Middle frontal gyrus (tissue), 1 donor: Measurements from ENCODE around the gene C6orf89.

ENCODE experiments used
- DNase-seq: peaks from one replicate; pipeline ENCODE4 v3.0.0-alpha.2; 2015; ENCODE audit warnings: low spot score; ENCODE audit errors: extremely low spot score

Gene C6orf89

DNA sequence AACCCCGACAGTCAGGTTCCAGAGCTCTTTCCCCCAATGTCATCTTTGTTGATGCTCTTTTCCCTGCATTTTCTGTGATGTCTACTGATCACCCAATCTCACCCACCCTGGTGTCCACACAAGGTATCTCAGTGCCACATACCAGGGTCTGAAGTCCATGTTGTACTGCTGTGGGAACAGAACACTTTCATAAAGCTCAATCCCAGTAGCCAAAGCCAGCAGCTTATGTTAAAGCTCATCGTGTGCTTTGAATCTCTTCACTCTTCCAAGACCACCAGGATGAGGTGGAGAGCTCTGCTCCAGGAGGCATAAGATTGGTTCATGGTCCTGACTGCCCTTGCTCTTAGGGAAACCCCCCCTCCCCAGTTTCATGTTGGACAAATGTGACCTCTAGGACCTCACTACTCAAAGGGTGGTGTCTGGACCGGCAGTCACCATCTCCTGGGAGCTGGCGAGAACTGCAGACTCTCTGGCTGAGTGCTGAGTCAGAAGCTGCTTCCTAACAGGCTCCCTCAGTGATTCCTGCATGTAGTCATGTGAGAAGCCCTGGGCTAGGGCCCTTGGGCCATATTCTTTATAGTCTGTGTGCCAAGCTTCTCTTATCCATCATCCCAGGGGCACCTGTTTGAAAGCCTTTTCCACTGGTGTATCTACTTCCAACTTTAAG is 33.1 kb upstream of the C6orf89 start:
- no peak for DNase-seq

DNA sequence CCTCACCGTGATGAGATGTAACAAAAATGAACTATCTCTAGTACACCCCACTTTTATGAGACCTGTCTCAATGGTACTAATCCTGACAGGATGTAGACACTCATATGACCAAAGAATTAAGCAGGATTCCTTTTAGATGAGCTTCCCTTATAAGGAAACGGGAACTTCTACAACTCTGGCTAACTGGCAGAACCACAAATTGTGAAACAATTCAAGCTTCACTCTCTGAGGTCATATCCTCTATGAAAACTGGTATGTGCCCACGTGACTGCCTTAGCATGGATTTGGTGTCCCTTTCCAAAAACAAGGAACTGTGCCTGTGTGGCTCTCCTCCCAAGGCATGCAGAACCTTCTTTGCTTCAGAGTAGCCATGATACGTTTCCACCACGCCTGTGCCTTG is 32.4 kb upstream of the C6orf89 start:
- no peak for DNase-seq

DNA sequence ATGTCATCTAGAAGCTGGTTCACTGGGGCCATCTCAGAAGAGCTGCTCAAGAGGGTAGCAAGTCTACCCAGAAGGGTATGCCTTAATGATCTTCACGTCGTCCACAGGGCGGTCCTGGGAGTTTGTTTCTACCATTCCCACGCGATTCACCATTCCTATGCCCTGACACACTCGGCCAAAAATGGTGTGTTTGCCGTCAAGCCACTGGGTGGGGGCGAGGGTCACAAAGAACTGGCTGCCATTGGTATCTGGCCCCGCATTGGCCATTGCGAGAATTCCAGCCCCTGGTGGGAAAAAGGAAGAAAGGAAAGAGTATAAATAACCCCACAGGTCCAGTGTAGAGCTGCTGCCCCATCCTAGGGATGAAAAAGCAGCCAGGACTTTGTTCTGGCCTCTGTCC is 30.0 kb upstream of the C6orf89 start:
- DNase-seq = no peak

DNA sequence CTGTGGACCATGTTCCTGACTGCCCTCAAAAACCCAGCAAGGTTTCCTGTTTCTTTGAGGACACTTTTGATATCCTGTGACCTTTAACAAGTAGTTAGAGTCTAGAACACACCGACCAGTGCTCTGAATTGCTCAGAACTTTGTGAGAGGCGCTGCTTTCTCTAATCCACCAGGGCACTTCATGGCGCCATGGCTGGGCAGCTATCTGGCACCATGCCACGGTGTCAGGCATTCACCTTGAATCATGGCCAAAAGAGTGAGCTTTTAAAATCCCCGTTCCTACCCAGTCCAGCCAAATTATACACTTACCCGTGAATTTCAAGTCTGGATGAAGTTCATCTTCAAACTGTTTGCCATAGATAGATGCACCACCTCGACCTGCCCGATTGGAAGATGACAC is 29.5 kb upstream of the C6orf89 start:
- DNase-seq = no peak

DNA sequence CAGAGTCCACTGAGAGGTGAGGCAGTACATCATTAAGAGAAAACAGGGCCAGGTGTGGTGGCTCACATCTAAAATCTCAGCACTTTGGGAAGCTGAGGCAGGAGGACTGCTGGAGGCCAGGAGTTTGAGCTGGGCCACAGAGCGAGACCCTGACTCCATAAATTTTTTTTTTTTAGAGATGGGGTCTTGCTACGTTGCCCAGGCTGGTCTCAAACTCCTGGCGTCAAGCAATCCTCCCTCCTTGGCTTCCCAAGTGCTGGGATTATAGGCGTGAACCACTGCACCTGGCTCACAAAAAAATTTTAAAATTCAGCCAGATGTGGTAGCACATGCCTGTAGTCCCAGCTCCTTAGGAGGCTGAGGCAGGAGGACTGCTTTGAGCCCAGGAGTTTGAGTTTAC is 28.4 kb upstream of the C6orf89 start:
- no peak for DNase-seq

DNA sequence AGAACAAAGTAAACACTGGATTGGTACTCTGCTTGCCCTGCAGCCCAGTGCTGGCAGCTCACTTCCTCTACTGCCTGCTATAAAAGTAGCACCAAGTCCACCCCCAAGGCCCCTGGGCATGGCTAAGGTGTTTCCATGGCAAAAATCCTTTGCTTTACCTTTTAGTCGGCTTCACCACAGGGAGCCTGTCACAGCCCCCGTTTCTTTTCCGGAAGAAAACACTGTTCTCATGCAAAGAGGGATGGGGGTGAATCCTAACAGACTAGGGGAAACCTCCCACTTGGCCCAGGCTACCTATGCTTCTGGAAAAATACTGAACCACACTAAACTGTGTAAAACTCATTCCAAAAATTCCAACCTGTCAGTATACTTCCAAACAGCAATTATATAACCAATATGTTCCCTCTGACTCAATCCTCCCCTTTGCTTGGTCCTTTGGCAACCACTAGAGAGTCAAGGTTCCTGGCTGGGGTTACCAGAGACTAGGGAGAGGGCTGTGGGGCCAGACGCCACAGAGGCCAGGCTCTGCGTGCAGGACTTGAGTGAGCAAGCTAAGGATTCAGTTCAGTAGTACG is 27.3 kb upstream of the C6orf89 start:
- DNase-seq = no peak

DNA sequence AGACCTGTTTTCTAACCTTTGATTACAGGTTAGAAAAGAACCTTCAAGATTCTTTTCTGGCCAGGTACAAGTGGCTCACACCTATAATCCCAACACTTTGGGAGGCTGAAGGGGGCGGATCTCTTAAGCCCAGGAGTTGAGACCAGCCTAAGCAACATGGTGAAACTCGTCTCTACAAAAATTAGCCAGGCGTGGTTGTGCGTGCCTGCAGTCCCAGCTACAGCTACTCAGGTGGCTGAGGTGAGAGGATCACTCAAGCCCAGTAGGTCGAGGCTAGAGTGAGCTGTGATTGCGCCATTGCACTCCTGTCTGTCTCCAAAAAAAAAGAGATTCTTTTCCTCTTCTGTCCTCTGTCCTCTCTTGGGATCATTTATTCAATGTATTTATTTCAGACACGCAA is 25.6 kb upstream of the C6orf89 start:
- no peak for DNase-seq

DNA sequence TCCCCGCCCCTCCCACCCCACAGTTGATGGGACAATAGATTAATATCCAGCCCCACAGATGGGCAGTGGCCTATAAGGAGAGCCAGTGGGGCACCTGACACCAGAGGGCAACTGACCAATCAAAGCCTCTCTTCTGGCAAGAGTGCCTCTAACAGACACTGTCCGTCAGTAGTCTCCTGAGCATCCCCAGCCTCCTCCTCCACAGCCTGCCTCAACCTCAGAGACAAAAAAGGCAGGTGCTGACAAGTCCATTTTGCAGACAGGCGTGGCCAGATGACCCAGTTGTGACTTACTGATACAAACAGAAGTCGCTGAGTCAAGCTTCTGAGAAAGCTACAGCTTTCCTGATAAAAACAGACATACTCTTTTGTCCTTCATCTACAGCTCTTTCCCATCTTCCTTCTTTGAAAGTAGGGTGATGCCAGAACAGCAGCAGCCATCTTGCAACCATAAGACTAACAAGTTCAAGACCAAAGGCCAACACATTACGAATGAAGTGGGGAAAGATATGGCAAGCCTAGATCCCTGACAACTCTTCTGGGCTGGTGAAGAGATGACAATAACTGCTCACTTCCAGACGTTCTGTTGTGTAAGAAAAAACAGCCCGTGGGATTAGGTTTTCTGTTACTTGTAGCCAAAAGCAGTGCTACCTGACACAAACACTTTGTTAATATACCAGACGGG is 23.4 kb upstream of the C6orf89 start:
- DNase-seq = no peak

DNA sequence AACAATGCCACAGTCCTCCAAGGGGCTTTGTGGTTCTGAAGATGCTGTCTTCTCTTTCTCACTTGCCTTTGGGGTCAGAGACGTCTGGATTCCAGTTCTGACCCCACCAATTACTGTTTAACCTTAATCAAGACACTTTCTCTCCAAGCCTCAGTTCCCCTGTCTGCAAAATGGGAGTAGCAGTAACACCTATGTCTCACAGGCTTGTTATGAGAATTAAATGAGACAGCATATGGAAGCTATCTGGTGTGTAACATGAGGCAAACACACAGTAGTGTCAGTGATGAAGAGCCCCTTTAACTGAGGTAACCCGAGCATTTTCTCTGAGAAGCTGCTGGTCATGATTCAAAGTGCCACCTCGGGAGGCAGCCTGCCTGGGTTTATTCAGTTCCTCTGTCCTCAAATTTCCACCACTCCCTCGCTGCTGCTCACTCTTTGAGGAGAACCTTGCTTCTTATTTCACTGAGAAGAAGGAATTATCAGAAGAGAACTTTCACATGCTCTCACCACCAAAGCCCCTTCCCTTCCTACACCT is 22.8 kb upstream of the C6orf89 start:
- no peak for DNase-seq

DNA sequence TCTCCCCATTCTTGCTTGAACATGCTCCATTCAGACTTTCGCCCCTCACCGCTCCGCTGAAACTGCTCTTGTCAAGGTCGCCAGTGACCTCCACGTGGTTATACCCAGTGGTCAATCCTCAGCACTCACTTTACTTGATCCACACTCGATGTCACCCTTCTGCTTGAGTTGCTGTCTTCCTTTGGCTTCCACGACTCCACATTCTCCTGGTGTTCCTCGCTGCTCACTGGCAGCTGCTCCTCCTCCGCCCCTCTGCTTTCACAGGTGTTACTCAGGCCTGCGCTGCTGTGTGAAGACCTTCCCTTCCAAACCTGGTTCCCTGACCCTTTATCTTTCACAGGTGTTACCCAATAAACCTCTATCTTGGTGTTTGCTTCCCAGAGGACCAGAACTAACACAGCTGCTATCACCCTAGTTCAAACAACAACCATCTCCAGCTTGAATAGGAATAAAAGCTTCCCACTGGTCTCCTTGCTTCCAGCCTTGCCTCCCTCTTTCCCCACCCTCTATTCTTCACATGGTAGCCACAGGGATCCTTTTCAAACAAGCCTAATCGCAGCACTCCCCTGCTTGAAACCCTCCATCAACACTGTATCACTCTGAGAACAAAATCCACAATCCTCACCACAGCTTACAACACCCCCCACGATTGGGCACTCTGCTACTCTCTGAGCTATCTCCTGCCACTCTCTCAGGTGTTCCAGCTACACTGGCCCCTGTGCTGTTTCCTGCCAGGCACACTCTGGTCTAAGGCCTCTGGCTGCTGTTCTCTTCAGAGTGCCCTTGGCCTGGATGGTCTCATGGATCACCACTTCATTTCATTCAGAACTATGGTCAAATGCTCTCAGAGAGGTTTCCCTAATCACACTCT is 21.8 kb upstream of the C6orf89 start:
- no peak for DNase-seq

DNA sequence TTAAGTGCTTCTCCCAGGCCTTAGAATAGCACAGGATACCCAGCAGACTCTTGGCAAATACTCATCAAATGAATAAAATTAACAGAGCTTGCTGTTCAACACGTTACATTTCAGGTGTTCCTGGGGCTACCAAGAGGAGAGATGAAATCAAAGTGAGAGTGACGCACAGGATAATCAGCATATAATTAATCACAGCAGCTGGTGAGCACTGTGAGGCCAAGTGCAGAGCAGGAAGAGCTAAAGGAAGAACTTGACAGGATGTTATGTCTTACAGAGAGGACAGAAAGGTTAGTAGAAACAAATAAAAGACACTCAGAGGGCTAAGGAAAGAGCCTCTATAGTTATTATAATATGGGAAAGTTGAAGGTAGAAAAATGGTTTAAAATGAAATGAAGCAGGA is 19.9 kb upstream of the C6orf89 start:
- no peak for DNase-seq

DNA sequence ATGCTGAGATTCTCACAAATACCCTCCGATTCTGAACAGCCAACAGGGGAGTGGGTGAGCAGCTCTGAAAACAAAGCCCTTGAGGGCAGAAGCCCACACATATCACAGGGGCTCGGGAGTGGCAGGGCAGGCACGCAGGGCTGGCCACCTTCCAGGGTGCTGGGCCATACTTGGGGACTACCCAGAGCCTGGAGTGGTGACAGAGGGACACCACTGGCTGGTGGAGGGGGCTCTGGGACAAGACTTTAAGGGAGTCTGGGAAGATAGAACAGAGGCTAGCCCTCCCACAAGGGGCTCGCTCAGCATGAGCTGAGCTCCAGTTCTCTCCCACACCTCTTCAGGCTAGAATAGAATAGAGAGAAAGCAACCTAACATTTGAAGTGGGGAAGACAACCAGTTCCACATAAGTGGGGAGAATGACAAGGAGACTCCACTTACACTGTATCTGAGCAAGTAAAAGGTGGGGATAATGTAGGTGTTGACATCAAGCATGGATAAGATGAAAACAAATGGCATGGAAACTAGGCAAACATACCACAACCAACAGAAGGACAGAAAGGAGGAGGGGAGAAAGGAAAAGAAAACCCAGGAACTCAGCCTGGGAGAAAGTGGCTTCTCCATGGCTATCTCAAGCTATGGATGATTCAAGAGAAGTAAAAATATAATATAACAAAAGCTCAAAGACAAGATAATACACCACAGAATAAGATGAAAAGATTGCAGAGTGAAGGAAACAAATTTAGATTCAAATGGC is 18.1 kb upstream of the C6orf89 start:
- DNase-seq = no peak

DNA sequence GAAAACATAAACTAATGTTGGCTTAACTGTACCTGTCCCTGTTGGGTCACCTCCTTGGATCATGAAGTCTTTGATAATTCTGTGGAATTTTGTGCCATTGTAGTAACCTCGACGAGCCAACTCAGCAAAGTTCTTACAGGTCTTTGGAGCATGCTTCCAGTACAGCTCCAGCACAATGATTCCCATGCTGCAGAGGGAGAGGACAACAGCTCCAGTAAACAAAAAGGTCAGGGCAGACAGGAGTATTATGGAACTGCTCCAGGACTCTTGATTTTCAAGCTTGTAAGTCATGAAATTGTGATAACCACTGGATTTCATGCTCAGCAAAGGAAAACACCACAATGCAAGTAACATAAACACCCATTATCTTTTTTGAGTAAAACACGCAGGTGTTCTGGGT is 14.1 kb upstream of the C6orf89 start:
- DNase-seq = no peak

DNA sequence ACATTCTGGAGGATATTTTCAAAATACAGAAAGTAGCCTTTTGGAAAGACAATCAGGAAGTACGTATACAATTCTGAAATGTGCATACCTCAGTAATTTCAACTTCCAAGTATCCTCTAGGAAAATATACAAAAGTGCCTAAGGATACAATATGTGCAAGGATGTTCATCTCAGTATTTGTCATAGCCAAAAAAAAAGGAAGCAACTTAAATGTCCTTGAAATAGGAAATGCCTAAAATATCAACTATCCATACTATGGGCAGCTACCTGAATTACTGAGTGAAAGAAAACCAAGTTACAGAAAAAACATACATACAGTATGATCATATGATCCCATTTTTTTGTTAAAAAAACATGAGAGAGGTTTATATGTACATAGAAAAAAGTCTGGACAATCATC is 12.6 kb upstream of the C6orf89 start:
- no peak for DNase-seq

DNA sequence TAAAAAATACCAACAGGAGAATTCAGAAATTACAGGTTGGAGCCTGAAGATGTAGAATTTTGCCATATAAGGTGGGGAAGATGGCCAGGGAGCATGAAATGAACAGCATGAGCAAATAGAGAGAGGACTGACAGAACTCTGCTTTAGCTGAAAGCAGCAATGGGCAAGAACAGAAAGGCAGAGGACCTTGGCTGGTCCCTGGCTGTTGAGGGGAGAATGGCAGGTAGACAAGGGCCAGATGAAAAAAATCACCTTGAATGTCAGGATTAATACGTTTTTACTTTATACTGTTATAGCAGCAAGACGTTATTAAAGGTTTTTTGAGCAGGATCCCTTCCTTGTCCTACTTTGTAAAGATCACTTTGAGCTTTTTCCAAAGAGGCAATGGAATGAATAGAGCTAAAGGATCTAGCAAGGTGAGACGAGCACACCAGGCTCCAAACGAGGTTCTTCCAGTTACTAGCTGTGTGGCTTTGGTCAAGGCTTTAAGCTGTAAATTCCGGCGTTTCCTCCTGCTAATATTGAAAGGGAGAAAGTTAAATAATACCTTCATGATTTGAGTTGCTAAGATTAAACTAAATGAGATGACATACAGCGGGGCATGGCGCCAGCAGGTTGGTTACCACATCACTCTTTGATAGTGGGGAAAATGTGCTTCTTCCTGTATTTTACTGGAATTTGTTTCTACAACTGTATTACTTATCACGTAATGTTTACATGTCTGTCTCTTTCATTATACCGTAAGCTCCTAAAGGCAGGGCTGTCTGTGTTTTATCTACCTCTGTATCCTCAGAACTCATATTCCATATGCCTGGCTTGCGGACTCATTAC is 11.9 kb upstream of the C6orf89 start:
- no peak for DNase-seq

DNA sequence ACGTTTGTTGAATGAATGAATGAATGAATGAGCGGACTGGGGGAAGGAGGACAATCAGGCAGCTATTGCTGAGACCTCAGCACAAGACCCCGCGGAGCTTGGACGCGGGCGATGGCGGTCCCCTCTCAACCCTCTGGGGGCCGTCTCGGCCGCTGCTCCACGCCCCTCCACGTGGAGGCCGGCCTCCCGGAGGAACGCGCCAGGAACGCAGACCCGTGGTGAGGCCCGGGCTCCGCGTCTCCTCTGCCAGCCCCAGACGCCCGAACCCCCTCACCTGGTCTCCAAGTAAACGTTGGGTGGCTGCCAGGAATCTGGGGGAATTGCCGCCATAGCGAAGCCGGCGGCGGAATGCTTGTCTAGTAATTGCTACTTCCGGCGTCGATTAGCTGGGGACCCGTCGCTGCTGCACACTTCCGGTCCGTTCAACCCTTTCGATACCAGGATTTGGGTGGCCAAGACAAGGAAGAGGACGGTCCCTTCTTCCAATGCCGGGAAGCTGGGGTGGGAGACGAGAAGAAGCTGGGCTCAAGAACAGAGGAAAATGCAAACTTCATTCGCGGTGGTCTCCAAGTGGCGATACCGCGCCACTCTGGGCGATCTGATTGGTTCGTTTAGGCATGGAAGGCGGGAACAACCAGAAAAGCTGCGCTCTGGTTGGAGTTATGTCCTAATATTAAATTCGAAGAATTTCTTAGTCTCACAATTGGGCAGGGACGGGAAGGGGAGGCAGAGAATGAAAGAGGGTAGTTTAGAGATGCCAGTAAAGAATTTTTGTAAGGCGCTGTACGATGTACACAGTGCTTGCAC is 11.1 kb upstream of the C6orf89 start, which contains the start of gene PPIL1:
Gene PPIL1, minus strand, starts transcription at position 361 of the 807 bp plus-strand sequence. Its CDS starts 31 bp downstream, at position 330.
- peak; percentile 62 for DNase-seq

DNA sequence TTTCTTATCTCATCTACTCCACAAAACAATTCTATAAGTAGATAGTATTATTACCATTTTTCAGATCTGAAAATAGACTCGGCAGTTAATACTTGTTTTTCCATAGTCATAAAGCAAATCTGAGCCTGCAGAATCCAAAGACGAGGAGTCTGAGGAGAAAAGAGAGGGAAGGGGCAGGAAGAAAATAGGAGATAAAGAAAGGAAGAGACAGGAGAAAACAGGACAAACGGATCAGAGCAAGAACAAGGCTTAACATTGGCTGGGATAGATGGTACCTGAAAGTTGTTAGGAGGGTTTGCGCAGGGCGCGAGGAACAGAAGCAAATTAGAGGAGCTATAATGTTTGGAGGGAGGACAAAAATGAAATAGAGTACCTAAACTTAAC is 10.5 kb upstream of the C6orf89 start:
- DNase-seq = no peak

DNA sequence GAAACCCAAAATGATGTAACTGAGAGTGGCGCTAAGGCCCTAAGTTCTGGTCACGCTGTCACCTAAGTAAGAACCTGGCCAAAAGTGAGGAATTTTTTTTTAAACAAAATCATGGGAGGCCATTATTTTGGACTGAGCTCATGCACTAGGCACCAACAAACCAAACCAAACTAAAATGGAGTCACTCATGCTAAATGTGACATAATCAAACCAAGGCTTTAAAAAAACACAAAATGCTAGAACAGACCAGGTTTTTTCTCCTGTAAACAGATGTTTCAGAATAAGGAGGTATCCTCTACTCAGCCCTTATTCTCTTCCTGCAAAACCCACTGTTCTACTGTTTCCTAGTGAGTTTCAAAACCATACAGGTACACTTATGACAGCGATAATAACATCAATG is 1.1 kb upstream of the C6orf89 start:
- DNase-seq = no peak

DNA sequence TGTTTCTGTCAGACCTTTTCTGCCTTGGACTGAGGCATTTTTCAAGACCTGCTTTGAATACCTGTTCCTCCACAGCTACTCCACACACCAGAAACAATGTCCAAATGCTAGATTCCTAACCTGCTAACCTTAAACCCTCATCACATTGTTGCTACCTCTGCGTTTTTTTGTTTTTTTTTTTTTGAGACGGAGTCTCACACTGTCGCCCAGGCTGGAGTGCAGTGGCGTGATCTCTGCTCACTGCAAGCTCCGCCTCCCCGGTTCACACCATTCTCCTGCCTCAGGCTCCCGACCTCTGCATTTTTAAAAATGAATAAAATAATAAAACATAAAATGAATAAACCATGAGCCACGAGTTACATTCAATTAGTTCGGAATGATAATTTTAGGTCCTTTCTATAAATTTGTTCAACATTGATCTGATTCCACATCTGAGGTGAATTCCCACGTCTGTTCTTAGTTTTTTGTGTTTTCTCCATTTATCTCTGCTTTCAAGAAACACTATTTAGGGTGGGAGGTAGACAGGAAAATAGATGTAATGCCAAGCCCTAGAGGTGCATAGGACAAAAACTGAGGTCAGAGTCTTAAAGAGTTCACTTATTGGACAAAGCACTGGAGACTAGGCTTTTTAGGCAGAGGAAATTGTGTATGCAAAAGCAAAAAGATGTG is 1.3 kb downstream of the C6orf89 start:
- DNase-seq = no peak
